GM18517 (cell line): Measurements from ENCODE around the gene RNF41.
"Not testable (repeated sequence)": the region's sequence is repeated elsewhere in the genome, so short reads cannot be mapped to it uniquely, and the experiment has no call there.

Experiments
- ATAC-seq: cut with Tn5 transposase; IDR thresholded peaks from one replicate; pipeline ENCODE4 v1.9.1; 2021; ENCODE audit warnings: mild to moderate bottlenecking, moderate library complexity; ENCODE audit not compliant: unreplicated experiment

Gene RNF41

GRCh38 chr12:56213878-56214277 is 7.8 kb downstream of the RNF41 start:
- ATAC-seq = no peak

- no peak for ATAC-seq
Observed at GRCh38 chr12:56212361-56212760, 9.4 kb downstream of the RNF41 start.

GRCh38 chr12:56208006-56208405 is 13.7 kb downstream of the RNF41 start:
- no peak for ATAC-seq

- no peak for ATAC-seq
Observed at GRCh38 chr12:56206452-56207166, 15.1 kb downstream of the RNF41 start.

DNA sequence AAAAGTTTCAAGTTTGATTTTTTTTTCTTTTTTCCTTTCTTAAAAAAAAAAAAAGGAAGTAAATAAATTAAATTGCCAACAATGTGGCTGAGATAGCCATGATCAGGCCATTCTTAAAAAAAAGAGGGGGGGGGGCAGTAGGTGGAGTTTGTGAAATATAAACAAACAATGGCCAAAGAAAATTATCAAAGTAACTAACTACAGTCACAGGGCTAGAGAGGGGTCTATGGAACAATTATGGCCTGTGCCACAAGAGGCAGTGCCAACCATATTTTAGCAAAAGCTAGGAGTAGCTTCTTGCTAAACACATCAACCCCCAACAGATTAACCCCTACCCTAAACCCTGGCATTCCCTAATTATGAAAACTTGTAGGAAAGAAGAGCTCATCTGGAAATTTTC is 16.3 kb downstream of the RNF41 start:
- no peak for ATAC-seq

DNA sequence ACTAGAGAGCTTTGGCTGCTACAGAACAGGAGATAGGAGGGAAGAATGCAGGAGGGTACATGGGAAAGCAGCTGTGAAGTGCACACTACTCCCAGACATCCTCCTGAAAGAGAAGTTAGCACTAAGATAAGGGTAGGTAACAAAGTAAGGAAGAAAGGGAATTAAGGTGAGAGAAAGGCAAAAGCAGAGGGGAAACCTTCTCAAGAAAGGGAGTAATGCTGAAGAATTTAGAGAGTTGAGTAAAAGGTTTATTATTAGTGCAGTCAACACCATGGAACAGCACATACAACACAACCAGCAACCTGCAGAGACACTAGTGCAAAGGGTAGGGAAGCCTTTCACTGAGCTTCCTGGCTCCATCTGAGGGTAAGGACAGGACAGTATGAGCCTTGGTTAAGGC is 17.4 kb downstream of the RNF41 start:
- no peak for ATAC-seq

GRCh38 chr12:56202838-56203237 is 18.9 kb downstream of the RNF41 start:
- ATAC-seq = no peak

GRCh38 chr12:56202366-56202765 is 19.4 kb downstream of the RNF41 start:
- no peak for ATAC-seq

DNA sequence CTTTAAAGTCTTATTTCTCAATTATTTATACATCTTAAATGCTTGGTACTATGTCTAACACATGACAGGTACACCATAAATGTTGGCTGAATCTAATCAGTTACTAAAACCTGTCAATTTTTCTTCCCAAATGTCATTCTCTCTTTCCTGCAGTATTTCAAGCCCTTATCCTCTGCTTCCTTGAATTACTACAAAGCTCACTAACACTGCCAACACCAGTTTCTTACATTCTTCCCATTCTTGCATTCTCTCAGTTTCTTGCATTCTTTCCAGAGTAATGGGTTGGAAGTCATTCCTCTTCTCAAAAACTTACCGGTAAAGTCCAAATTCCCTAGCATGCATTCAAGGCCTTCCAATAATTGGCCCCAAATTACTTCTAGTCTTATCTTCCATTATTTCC is 22.9 kb downstream of the RNF41 start:
- ATAC-seq = no peak

- no peak for ATAC-seq
Observed at GRCh38 chr12:56197921-56198635, 23.6 kb downstream of the RNF41 start.

DNA sequence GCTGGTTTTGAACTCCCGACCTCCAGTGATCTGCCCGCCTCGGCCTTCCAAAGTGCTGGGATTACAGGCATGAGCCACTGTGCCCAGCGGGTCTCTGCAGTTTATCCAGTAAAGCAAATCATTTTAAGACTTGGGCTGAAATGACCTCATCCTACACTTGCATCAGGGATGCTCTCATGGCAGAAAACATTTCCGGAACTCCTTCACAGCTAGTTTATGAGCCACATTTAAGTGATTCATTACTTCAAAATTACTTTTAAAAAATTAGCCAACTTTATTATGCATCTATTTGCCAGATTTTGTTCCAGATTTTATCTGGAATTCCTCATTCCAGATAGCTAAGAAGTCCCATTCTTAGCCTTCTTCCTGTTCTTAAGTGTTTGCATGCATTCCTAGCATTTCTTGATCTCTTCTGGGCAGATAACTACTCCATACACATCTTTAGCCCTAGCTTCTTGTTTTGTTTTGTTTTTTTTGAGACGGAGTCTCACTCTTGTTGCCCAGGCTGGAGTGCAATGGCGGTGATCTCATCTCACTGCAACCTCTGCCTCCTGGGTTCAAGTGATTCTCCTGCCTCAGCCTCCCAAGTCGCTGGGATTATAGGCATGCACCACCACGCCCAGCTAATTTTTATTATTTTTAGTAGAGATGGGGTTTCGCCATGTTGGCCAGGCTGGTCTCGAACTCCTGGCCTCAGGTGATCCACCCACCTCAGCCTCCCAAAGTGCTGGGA is 24.7 kb downstream of the RNF41 start:
- not testable (repeated sequence) for ATAC-seq

- peak; percentile 44 for ATAC-seq
Observed at GRCh38 chr12:56193025-56193578, 28.6 kb downstream of the RNF41 start.

DNA sequence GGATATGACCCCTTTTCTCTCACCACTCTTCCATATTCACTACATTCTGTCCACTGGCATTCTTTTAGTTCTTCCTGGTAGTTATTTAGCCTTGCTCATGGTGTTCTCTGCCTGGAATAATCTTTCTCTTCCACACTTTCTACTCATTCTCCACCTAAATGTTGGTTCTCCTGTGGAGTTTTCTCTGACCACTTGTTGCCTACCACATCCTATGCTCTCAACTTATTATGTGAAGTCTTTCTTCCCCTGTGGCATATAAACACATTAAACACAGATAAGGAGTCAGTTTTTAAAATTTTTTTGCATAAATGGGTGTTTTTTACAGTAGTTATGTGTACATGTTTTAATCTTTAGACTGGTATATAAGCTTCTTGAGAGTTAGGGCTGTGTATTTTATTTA is 29.1 kb downstream of the RNF41 start:
- no peak for ATAC-seq

DNA sequence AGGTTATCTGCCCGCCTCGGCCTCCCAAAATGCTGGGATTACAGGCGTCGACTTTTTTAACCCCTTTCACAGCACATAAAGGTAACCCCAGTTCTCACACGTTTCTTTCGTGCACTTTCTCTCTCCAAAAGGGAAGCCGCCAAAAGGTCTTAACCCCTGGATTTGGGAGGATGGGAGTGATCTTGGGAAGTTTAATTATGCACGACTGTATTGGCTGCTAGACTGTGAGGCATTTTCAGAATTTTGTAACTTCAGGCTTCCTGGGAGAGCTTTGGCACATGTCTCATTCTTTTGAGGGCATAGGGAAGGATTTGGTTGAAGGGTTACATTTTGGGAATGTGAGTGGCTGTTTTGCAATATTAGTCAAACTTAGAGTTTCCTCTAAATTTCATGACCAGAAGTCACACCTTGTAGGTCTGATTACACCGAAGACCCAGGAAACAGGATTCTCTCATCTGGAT is 31.0 kb downstream of the RNF41 start:
- ATAC-seq = no peak

DNA sequence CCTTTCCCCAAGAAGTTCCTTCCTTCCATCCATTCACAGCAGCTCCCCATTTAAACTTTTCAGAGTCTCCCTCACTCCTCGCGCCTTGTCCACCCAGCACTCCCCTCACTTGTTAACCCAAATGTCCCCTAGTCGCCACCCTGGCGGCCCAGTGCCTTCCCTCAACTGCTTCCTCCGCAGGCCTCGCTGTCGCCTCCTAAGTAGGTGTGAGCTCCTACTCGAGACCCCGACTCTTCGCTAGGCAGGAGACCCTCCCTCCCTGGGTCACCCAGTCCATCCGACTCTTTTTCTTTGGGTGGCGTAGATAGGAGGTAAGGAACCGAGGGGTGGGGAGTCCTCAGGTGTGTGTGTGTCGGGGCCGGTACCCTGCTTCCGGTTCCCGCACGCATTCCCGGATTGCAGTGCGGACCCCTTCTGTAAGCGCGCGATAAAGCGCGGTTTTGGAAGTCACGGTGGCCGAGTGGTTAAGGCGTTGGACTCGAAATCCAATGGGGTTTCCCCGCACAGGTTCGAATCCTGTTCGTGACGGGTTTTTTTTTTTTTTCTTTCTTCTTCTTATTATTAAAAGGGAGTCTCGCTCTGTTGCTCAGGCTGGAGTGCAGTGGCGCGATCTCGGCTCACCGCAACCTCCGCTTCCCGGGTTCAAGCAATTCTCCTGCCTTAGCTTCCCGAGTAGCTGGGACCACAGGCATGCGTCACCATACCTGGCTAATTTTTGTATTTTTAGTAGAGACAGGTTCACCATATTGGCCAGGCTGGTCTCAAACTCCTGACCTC is 31.6 kb downstream of the RNF41 start:
- peak; percentile 43 for ATAC-seq

DNA sequence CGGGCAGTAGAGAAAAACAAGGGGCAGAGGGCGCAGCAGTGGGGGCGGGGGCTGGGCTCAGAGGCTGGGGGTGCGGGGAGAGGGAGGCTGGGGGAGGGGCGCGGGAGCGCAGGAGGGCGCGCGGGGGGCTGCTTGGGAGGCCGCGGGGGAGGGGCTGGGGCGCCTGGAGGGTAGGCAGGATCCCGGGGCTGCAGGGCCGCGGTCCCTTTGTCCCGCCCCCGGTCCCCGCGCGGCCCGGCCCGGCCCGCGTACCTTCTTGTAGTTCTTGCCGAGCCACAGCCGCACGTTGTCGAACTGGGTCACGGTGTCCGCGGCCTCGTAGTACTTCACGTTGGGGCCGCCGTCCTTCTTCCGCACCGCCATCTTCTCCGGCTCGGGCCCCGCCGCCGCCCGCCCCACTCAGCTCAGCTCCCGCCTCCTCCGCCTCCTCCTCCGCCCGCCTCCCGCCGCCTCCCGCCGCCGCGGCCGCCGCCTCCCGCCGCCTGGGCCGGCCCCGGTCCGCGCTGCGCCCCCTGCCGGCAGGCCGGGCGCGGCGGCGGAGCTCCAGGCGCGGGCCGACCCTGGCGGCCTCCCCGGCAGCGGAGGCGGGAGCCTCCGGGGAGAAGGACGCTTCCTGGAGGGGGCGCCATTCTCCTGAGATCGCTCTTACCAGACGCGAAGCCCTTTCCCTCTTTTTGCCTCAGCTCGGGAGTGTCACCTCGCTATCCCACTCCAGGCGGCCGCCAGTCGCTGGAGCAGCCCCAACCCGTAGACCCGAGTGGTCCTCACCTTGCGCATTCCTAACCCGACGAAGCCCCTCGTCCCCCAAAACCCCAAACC is 32.4 kb downstream of the RNF41 start, which contains the start of gene SMARCC2:
Gene SMARCC2 (minus strand): TSS at position 385 of the 819 bp plus-strand sequence. CDS start 22 bp downstream, at position 363.
- peak; percentile 34 for ATAC-seq

GRCh38 chr12:56188778-56189098 is 33.0 kb downstream of the RNF41 start:
- no peak for ATAC-seq

DNA sequence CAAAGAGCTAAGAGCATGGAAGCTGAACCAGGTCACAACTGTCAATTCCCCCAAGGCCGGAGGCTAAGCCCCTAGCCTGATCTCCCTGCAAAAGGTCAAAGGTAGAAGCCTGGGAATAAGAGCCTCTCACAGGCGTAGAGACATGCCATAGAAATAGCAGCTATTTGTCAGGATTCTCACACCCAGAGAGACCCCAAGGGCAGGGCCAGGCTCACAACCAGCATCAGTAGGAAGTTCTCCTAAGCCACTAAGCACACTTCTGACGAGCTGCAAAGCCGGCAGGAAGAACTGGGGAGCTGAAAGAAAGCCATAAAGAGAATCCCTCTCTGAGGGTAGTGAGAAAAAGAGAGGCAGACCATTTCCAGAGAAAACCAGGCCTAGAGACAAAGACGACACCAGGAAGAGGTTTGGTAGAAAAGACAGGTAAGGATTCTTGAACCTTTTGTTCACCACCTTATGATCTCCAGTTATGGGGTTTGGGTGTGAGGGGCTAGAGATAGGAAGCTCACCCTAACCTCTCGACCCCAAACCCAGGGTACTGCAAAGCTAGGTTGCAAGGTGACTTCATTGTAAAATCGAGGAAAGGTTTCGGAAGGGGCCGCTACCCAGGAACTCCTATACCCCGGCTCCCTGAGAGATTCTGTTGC is 33.5 kb downstream of the RNF41 start:
- no peak for ATAC-seq

- no peak for ATAC-seq
Observed at GRCh38 chr12:56186957-56187356, 34.8 kb downstream of the RNF41 start.
